IPS-18a (cell line): Measurements from ENCODE around the gene ZNF862.
"Not testable (repeated sequence)": the region's sequence is repeated elsewhere in the genome, so short reads cannot be mapped to it uniquely, and the experiment has no call there.

Source experiments
- H3K27ac ChIP-seq: one replicate; pipeline ENCODE4 v1.5.1; 2013; ENCODE audit warnings: low read length
- H3K27me3 ChIP-seq: one replicate; pipeline ENCODE4 v1.6.1; 2013; ENCODE audit warnings: mild to moderate bottlenecking, low read length; ENCODE audit not compliant: control insufficient read depth, insufficient read depth
- H3K36me3 ChIP-seq: one replicate; pipeline ENCODE4 v1.6.1; 2013; ENCODE audit warnings: low read depth, low read length; ENCODE audit not compliant: control insufficient read depth
- H3K4me1 ChIP-seq: one replicate; pipeline ENCODE4 v1.6.1; 2013; ENCODE audit warnings: low read depth, low read length; ENCODE audit not compliant: control insufficient read depth
- H3K4me3 ChIP-seq: one replicate; pipeline ENCODE4 v1.5.1; 2013; ENCODE audit warnings: low read length
- H3K9ac ChIP-seq: one replicate; pipeline ENCODE4 v1.6.1; 2013; ENCODE audit warnings: mild to moderate bottlenecking, low read length, moderate library complexity
- H3K9me3 ChIP-seq: one replicate; pipeline ENCODE4 v1.6.1; 2013; ENCODE audit warnings: low read depth, low read length; ENCODE audit not compliant: control insufficient read depth

Gene ZNF862

GRCh38 chr7:149907776-149908376 is 69.7 kb downstream of the ZNF862 start:
- H3K27ac ChIP-seq, H3K4me3 ChIP-seq, H3K9ac ChIP-seq, H3K4me1 ChIP-seq, H3K9me3 ChIP-seq, H3K27me3 ChIP-seq, H3K36me3 ChIP-seq: not testable (repeated sequence)

GRCh38 chr7:149910219-149910618 is 72.0 kb downstream of the ZNF862 start:
- H3K4me1 ChIP-seq, H3K27ac ChIP-seq, H3K9ac ChIP-seq, H3K27me3 ChIP-seq, H3K4me3 ChIP-seq, H3K36me3 ChIP-seq, H3K9me3 ChIP-seq: not testable (repeated sequence)

GRCh38 chr7:149912126-149912525 is 74.0 kb downstream of the ZNF862 start:
- H3K4me3 ChIP-seq, H3K9me3 ChIP-seq, H3K27ac ChIP-seq, H3K36me3 ChIP-seq, H3K27me3 ChIP-seq, H3K4me1 ChIP-seq, H3K9ac ChIP-seq: not testable (repeated sequence)
